Measurements from ENCODE around the gene MYO1B.

The MYO1B gene

GRCh38 chr2:191222507-191222906 is 22.7 kb upstream of the MYO1B start:
- H3K4me3 ChIP-seq (ENCODE audit: low read depth, low read length) = no peak overlapping the region
- TF ChIP-seq, protein P1, sequence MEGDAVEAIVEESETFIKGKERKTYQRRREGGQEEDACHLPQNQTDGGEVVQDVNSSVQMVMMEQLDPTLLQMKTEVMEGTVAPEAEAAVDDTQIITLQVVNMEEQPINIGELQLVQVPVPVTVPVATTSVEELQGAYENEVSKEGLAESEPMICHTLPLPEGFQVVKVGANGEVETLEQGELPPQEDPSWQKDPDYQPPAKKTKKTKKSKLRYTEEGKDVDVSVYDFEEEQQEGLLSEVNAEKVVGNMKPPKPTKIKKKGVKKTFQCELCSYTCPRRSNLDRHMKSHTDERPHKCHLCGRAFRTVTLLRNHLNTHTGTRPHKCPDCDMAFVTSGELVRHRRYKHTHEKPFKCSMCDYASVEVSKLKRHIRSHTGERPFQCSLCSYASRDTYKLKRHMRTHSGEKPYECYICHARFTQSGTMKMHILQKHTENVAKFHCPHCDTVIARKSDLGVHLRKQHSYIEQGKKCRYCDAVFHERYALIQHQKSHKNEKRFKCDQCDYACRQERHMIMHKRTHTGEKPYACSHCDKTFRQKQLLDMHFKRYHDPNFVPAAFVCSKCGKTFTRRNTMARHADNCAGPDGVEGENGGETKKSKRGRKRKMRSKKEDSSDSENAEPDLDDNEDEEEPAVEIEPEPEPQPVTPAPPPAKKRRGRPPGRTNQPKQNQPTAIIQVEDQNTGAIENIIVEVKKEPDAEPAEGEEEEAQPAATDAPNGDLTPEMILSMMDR (IDR thresholded peaks at IDR 0.05; ENCODE audit: low read depth, low read length) = no peak
- DNase-seq (ENCODE audit: low read depth, low spot score) = peak; percentile 67
- in situ Hi-C loops (cut with HindIII; ENCODE audit: low sequenced_read_pairs) = no loop called here

DNA sequence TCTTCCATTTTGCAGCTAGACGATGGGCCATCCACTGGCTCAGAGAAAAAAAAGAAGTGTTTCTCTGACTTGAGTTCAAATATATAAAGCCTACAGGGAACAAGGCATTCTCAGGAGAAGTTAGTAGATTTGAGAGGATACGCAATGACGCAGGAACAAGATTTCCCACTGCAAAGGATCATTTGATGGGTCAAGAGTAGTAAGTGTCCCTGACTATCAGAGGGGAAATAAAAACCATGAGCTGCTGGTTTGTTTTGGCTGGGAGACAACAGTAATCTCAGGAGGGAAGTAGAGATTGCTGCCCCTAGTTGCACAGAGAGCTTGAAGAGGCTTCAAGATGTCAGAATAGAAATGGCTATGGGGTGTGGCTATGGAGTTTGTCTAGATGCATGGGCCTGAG is 22.3 kb upstream of the MYO1B start:
- in situ Hi-C loops (cut with HindIII; ENCODE audit: low sequenced_read_pairs) = no loop called here
- DNase-seq (ENCODE audit: low read depth, low spot score) = peak; percentile 50
- TF ChIP-seq, protein P1 (IDR thresholded peaks at IDR 0.05; ENCODE audit: low read depth, low read length) = no peak

DNA sequence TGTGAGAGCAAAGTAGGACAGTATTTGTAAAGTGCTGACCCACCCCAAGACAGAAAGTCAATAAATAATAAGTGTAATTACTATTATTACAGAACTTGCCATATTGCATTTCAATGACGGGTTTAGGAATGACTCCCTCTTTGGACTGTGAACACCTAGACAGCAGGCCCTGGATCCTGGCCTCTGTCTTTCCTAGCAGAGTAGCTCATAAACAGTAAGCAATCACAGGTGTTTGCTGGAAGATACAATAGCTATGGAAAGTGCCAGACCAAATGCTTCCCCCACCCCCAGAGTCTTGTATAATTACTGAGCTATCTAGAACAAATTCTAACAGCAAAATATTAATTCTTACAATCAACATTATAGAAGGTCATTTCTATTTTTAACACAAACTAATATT is 20.1 kb upstream of the MYO1B start:
- no peak overlapping the region for H3K4me3 ChIP-seq (ENCODE audit: low read depth, low read length)
- TF ChIP-seq, protein P1 (IDR thresholded peaks at IDR 0.05; ENCODE audit: low read depth, low read length) = no peak
- in situ Hi-C loops (cut with HindIII; ENCODE audit: low sequenced_read_pairs) = no loop called here
- DNase-seq (ENCODE audit: low read depth, low spot score) = no peak

More for the DNA sequence above, 22.3 kb upstream of the MYO1B start:
- H3K4me3 ChIP-seq (ENCODE audit: low read depth, low read length) = no peak overlapping the region

DNA sequence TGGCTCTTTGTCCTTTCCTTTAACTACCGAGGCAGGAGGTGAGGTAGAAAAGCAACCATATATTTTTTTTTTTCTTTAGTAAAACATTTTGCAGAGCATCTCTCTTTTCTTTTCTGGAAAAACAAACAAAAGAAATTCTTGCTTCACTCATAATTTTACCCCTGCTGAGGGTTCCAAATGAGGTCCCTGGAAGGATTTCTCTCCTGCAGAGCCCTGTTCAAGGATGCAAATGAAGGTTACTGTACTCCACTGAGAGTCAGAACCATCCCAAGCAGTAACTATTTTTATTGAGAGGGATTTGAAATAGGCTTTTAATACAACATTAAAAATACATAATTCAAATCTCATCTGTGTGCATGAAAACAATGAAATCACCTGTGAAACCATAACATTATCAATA is 19.5 kb upstream of the MYO1B start:
- TF ChIP-seq, protein P1 (IDR thresholded peaks at IDR 0.05; ENCODE audit: low read depth, low read length) = no peak
- DNase-seq (ENCODE audit: low read depth, low spot score) = peak; percentile 55
- H3K4me3 ChIP-seq (ENCODE audit: low read depth, low read length) = no peak overlapping the region
- in situ Hi-C loops (cut with HindIII; ENCODE audit: low sequenced_read_pairs) = no loop called here

DNA sequence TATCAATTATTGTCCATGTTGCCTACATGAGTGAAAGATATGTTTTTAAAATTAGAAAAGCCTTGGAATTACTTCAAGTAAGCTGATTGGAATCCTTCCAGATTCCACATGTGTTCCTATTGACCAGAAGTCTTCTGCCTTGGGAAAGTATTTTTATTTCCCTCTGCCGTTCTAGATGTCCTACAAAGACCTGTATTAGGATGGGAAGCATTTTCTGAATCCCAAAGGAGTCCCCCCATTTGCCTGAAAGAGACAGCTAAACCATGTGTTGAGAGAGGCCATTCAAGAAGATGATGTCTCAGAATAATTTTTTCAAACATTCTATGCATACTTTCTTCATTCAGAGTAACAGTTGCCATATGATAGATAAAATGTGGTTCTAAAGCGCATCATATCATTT is 19.0 kb upstream of the MYO1B start:
- DNase-seq (ENCODE audit: low read depth, low spot score) = peak; percentile 53
- H3K4me3 ChIP-seq (ENCODE audit: low read depth, low read length) = no peak overlapping the region
- TF ChIP-seq, protein P1 (IDR thresholded peaks at IDR 0.05; ENCODE audit: low read depth, low read length) = no peak
- in situ Hi-C loops (cut with HindIII; ENCODE audit: low sequenced_read_pairs) = no loop called here

- TF ChIP-seq, protein P1 (IDR thresholded peaks at IDR 0.05; ENCODE audit: low read depth, low read length) = no peak
- H3K4me3 ChIP-seq (ENCODE audit: low read depth, low read length) = no peak overlapping the region
- DNase-seq (ENCODE audit: low read depth, low spot score) = no peak
- in situ Hi-C loops (cut with HindIII; ENCODE audit: low sequenced_read_pairs) = no loop called here
Measured at GRCh38 chr2:191228333-191228732, 16.9 kb upstream of the MYO1B start.

- in situ Hi-C loops (cut with HindIII; ENCODE audit: low sequenced_read_pairs) = no loop called here
- H3K4me3 ChIP-seq (ENCODE audit: low read depth, low read length) = no peak overlapping the region
- TF ChIP-seq, protein P1 (IDR thresholded peaks at IDR 0.05; ENCODE audit: low read depth, low read length) = no peak
- no peak for DNase-seq (ENCODE audit: low read depth, low spot score)
Measured at GRCh38 chr2:191228861-191229260, 16.3 kb upstream of the MYO1B start.

All from astrocyte of the spinal cord (primary cell).